Stimulated activated naive B cell treated with anti-CD40 and anti-IgM and Interleukin-4, amounts not matched to agents 10 μg/mL and 1 μg/mL and 100 μg/mL, for 72 hours (primary cell): ENCODE measurements around the gene LPCAT3.
"Not testable (repeated sequence)": the region's sequence is repeated elsewhere in the genome, so short reads cannot be mapped to it uniquely, and the experiment has no call there.

ENCODE experiments used
- ATAC-seq, 2 donors: fragments of 150-1000 bp; cut with Tn5 transposase; replicated peaks; 2 replicates each; pipeline ENCODE4 v1.10.0; 2021; ENCODE audit warnings: moderate library complexity in 1 of 2
- DNase-seq: peaks from one replicate; pipeline ENCODE4 v3.0.0; 2021
- H3K27ac Mint-ChIP-seq: one replicate; pipeline ENCODE4 v1.8.0; 2022; ENCODE audit warnings: mild to moderate bottlenecking, mixed read lengths
- H3K27me3 Mint-ChIP-seq, 2 donors: one replicate each; pipeline ENCODE4 v1.8.0; 2022; ENCODE audit warnings: mixed read lengths in 2 of 2
- H3K36me3 Mint-ChIP-seq, 2 donors: one replicate each; pipeline ENCODE4 v1.8.0; 2022; ENCODE audit warnings: mixed read lengths in 2 of 2, mild to moderate bottlenecking in 1 of 2
- H3K4me1 Mint-ChIP-seq, 2 donors: one replicate each; pipeline ENCODE4 v1.8.0; 2022; ENCODE audit warnings: mixed read lengths in 2 of 2, mild to moderate bottlenecking in 1 of 2
- H3K4me3 Mint-ChIP-seq, 2 donors: one replicate each; pipeline ENCODE4 v1.8.0; 2022; ENCODE audit warnings: mild to moderate bottlenecking in 2 of 2, mixed read lengths in 2 of 2, moderate library complexity in 1 of 2
- H3K9me3 Mint-ChIP-seq, 2 donors: one replicate each; pipeline ENCODE4 v1.8.0; 2022; ENCODE audit warnings: mixed read lengths in 2 of 2, mild to moderate bottlenecking in 1 of 2

LPCAT3 gene

DNA sequence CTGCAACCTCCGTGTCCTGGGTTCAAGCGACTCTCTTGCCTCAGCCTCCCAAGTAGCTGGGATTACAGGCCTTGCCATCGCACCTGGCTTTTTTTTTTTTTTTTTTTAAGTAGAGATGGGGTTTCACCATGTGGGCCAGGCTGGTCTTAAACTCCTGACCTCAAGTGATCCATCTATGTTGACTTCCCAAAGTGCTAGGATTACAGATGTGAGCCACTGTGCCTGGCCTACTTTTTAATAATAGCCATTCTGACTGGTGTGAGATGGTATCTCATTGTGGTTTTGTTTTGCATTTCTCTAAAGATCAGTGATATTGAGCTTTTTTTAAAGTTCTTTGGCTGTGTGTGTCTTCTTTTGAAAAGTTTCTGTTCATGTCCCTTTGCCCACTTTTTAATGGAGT, 31.7 kb upstream of the LPCAT3 start:
- not testable (repeated sequence) for H3K9me3 Mint-ChIP-seq, H3K4me3 Mint-ChIP-seq, DNase-seq, H3K4me1 Mint-ChIP-seq, ATAC-seq, H3K27ac Mint-ChIP-seq, H3K36me3 Mint-ChIP-seq
- H3K27me3 Mint-ChIP-seq = peaks cover 22 to 34% of the 10 kb centered on the region in 2 donors

DNA sequence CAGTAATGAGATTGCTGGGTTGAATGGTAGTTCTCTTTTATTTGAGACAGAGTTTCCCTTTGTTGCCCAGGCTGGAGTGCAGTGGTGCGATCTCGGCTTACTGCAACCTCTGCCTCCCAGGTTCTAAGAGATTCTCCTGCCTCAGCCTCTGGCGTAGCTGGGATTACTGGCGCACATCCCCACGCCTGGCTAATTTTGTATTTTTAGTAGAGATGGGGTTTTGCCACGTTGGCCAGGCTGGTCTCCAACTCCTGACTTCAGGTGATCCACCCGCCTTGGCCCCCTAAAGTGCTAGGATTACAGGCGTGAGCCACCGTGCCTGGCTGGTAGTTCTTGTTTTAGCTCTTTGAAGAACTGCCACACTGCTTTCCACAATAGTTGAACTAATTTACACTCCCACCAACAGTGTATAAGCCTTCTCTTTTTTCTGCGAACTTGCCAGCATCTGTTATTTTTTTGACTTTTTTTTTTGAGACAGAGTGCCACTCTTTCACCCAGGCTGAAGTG, 31.2 kb upstream of the LPCAT3 start:
- not testable (repeated sequence) for DNase-seq, H3K27ac Mint-ChIP-seq, ATAC-seq, H3K4me3 Mint-ChIP-seq, H3K36me3 Mint-ChIP-seq, H3K4me1 Mint-ChIP-seq, H3K9me3 Mint-ChIP-seq
- H3K27me3 Mint-ChIP-seq = peaks cover 21 to 30% of the 10 kb centered on the region in 2 donors

DNA sequence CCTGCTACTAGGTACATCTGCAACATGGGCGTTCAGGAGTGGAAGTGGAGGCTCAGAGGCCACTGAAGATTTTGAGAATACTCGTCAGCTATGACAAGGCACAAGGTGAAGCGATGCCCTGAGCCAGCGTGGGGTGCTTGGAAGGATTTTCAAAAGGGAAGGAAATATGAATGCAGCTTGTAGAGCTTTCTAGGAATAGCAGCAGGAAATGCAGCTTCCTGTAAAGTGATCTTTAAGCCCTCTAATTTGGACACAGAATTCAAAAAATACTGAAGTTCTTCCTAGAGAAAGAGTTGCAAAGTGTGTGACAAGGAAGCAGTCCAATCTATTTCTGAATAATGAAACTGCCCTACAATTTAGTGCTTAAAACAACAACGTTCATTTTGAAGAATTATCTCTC, 29.0 kb upstream of the LPCAT3 start:
- no peak overlapping the region for H3K27ac Mint-ChIP-seq
- H3K36me3 Mint-ChIP-seq = no peaks in the 10 kb centered on the region
- no peak for ATAC-seq
- no peaks in the 10 kb centered on the region for H3K4me1 Mint-ChIP-seq
- H3K9me3 Mint-ChIP-seq = no peaks in the 10 kb centered on the region
- H3K27me3 Mint-ChIP-seq = peaks cover 10% of the 10 kb centered on the region in 2 donors
- DNase-seq = no peak
- no peak overlapping the region for H3K4me3 Mint-ChIP-seq

DNA sequence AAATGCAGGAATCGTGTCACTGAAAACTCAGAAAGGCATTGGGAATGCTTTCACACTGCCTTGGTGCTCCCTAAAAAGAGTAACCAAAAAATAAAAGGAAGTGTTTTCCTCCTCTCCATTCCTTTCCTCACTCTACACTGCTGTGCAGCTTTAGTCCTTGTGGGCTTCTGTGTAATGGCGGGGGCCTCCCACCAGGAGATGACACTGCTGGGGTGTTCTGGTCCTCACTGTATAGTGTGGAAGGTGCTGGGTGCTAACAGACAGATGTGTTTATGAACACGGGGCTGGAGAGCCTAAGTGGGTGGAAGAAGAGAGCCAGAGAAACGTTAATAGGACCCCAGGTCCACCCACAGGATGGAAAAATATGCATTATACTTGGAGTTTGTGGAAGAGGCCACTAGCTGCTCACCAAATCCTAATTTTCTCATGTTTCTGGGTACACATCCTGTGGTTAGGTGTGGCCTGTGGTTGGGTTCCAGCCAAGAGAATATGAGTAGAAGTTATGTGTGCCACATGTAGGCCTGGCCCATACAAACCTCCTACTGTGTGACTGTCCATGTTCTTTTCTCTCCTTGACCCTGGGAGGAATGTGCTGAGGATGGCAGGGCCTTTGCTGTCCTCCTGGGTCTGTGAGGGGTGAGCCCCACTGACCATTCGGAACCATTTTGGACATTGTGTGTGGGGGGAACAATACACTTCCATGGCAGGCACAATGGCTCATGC, 28.3 kb upstream of the LPCAT3 start:
- no peak for ATAC-seq
- Mint-ChIP-seq H3K27ac (no peak overlapping the region), H3K4me1 (no peaks in the 10 kb centered on the region), H3K36me3 (no peaks in the 10 kb centered on the region), H3K4me3 (no peak overlapping the region), H3K27me3 (peaks cover 5% of the 10 kb centered on the region in 2 donors), H3K9me3 (no peaks in the 10 kb centered on the region)
- no peak for DNase-seq

DNA sequence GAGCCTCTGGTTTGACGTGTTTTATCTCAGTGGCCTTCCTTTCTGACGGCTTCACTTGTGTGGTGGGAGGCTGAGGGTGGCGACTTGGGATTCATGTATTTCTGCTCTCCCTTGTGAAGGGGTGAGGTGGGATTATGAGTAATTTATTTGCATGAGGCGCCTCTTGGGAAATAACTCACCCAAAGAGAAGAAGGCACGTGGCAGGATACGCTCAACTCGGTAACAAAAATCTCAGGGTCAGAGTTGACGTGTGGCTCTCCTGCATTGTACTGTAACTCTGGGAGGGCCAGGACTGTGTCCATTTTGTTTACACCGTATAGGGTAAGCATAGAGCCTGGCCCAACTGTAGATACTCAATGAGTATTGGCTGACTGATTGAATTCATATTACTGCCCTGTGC, 27.6 kb upstream of the LPCAT3 start:
- H3K4me3 Mint-ChIP-seq = no peak overlapping the region
- ATAC-seq = peak in 1 of 2 donors; percentile 18
- peaks cover 0 to 5% of the 10 kb centered on the region in 2 donors for H3K27me3 Mint-ChIP-seq
- no peak overlapping the region for H3K27ac Mint-ChIP-seq
- H3K36me3 Mint-ChIP-seq = no peaks in the 10 kb centered on the region
- no peak for DNase-seq
- no peaks in the 10 kb centered on the region for H3K9me3 Mint-ChIP-seq
- no peaks in the 10 kb centered on the region for H3K4me1 Mint-ChIP-seq

DNA sequence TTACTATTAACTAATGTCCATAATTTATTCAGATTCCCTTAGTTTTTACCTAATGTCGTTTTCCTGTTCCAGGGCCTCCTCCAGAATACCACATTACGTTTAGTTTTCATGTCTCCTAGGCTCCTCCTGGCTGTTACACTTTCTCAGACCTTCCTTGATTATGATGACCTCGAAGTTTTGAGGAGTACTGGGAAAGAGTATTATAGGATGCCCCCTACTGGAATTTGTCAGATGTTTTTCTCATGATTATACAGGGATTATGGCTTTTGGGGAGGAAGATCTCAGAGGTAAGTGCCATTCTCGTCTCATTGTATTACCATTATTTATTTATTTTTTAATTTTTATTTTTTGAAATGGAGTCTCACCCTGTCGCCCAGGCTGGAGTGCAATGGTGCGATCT, 24.6 kb upstream of the LPCAT3 start:
- Mint-ChIP-seq H3K4me3 (no peak overlapping the region), H3K9me3 (no peaks in the 10 kb centered on the region), H3K27me3 (no peaks in the 10 kb centered on the region), H3K36me3 (no peaks in the 10 kb centered on the region), H3K4me1 (no peaks in the 10 kb centered on the region), H3K27ac (no peak overlapping the region)
- DNase-seq (no peak), ATAC-seq (no peak)

DNA sequence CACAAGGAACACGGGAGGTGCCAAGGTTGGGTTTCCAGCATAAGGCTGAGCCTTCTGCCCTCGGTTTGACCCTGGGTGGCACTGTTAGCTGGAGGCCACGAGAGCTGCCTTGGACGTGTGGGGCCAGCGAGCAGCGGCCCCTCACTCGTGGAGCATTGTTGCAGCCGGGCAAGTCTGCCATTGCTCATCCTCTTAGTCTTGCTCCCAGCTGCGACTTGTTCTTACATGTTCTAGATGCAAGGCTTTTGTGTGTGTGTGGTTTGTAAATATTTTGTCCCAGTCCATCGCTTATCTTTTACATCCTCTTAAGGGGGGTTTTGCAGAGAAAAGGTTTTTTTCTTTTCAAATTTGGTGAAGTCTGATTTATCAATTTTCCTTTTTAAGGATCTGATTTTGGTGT, 21.1 kb upstream of the LPCAT3 start:
- Mint-ChIP-seq H3K9me3 (no peaks in the 10 kb centered on the region), H3K4me3 (no peak overlapping the region), H3K27me3 (no peaks in the 10 kb centered on the region), H3K27ac (no peak overlapping the region), H3K4me1 (peaks cover 0 to 3% of the 10 kb centered on the region in 2 donors), H3K36me3 (no peaks in the 10 kb centered on the region)
- DNase-seq (no peak), ATAC-seq (no peak)

DNA sequence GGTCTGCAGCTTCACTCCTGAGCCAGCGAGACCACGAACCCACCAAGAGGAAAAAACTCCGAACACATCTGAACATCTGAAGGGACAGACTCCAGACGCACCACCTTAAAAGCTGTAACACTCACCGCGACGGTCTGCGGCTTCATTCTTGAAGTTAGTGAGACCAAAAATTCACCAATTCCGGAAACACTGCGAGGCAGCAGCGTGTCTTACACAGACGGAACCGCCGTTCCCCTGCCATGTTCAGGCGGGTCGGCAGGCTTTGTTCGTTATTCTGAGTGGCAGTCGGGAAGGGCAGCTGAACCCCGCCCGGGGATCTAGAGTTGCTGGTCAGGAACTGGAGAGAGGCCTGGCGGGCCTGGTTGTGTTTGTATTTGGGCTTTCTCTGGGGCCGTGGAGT, 20.3 kb upstream of the LPCAT3 start:
- Mint-ChIP-seq H3K36me3 (no peaks in the 10 kb centered on the region), H3K4me1 (peaks cover 0 to 3% of the 10 kb centered on the region in 2 donors), H3K27me3 (no peaks in the 10 kb centered on the region), H3K4me3 (no peak overlapping the region), H3K27ac (no peak overlapping the region), H3K9me3 (no peaks in the 10 kb centered on the region)
- DNase-seq (no peak), ATAC-seq (no peak)

DNA sequence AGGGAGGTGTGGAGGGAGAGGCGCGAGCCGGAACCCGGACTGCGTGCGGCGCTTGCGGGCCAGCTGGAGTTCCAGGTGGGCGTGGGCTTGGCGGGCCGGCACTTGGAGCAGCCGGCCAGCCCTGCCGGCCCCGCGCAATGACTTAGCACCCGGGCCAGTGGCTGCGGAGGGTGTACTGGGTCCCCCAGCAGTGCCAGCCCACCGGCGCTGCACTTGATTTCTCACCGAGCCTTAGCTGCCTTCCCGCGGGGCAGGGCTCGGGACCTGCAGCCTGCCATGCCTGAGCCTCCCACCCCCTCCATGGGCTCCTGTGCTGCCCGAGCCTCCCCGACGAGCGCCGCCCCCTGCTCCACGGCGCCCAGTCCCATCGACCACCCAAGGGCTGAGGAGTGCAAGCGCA, 19.1 kb upstream of the LPCAT3 start:
- ATAC-seq, H3K4me1 Mint-ChIP-seq, H3K4me3 Mint-ChIP-seq, DNase-seq, H3K27ac Mint-ChIP-seq, H3K27me3 Mint-ChIP-seq, H3K36me3 Mint-ChIP-seq, H3K9me3 Mint-ChIP-seq: not testable (repeated sequence)

DNA sequence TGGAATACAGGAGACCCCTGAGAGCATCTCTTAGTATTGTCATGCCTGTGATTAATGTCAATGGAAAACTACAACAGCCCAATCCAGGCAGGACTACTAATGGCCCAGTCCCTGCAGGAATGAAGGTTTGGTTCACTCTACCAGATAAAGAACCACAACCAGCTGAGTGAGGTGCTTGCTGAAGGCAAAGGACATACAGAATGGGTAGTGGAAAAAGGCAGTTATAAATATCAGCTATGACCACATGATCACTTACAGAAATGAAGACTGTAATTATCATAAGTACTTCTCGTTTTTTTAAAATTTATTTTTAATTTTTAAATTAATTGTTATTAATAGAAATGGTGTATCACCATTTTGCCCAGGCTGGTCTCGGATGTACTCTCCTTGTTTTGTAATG, 17.2 kb upstream of the LPCAT3 start:
- Mint-ChIP-seq H3K27me3 (peaks cover 0 to 4% of the 10 kb centered on the region in 2 donors), H3K36me3 (no peaks in the 10 kb centered on the region), H3K9me3 (no peaks in the 10 kb centered on the region), H3K27ac (no peak overlapping the region), H3K4me3 (no peak overlapping the region), H3K4me1 (peaks cover 0 to 3% of the 10 kb centered on the region in 2 donors)
- no peak for ATAC-seq
- no peak for DNase-seq

DNA sequence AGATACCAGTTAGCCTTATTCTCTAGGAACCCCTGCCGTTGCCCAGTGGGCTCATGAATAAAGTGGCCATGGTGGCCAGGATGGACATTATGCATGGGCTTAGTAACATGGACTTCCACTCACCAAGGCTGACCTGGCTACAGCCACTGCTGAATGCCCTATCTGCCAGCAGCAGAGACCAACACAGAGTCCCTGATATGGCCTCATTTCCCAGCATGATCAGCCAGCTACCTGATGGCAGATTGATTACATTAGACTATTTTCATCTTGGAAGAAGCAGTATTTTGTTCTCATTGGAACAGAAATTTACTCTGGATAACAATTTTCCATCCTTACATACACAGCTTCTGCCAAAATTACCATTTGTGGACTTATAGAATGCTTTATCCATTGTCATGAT, 16.2 kb upstream of the LPCAT3 start:
- no peak overlapping the region for H3K27ac Mint-ChIP-seq
- no peak overlapping the region for H3K4me3 Mint-ChIP-seq
- peaks cover 0 to 3% of the 10 kb centered on the region in 2 donors for H3K4me1 Mint-ChIP-seq
- H3K27me3 Mint-ChIP-seq = peaks cover 0 to 4% of the 10 kb centered on the region in 2 donors
- DNase-seq (no peak), ATAC-seq (no peak)
- no peaks in the 10 kb centered on the region for H3K9me3 Mint-ChIP-seq
- H3K36me3 Mint-ChIP-seq = no peaks in the 10 kb centered on the region

DNA sequence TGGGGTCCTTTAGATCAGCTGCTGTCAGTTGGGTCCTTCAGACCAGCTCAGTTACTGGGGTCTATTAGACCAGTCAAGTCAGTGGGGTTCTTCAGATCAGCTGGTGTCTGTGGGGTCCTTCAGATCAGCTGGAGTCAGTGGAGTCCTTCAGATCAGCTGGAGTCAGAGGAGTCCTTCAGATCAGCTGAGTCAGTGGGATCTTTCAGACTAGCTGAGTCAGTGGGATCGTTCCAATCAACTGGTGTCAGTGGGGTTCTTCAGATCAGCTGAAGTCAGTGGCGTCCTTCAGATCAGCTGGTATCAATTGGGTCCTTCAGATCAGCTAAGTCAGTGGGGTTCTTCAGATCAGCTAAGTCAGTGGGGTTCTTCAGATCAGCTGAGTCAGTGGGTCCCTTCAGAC, 14.7 kb upstream of the LPCAT3 start:
- Mint-ChIP-seq H3K4me3 (no peak overlapping the region), H3K9me3 (no peaks in the 10 kb centered on the region), H3K4me1 (peaks cover 0 to 3% of the 10 kb centered on the region in 2 donors), H3K36me3 (no peaks in the 10 kb centered on the region), H3K27ac (no peak overlapping the region), H3K27me3 (peaks cover 0 to 4% of the 10 kb centered on the region in 2 donors)
- ATAC-seq = no peak
- no peak for DNase-seq

DNA sequence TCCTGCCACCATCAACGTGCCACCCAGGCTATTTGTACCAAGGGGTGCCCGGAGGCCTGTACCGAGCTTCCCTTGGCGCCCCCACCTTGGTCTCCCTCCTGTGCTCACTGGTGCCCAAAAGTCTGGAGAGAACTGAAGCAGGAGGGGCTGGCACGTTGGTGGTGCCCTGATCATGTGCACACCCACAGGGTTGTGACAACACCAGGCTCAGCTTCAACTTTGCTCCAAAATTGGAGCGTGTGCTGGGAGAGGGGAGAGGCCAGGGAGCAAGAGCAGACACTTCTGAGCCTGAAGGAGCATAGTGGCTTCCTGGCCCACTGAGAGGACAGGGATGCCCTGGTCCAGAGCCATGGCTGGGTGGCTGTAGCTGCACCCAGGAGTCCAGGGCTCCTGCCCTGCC, 13.0 kb upstream of the LPCAT3 start:
- DNase-seq (no peak), ATAC-seq (no peak)
- no peaks in the 10 kb centered on the region for H3K36me3 Mint-ChIP-seq
- no peak overlapping the region for H3K4me3 Mint-ChIP-seq
- H3K4me1 Mint-ChIP-seq = no peaks in the 10 kb centered on the region
- H3K9me3 Mint-ChIP-seq = no peaks in the 10 kb centered on the region
- no peak overlapping the region for H3K27ac Mint-ChIP-seq
- H3K27me3 Mint-ChIP-seq = peaks cover 0 to 4% of the 10 kb centered on the region in 2 donors

DNA sequence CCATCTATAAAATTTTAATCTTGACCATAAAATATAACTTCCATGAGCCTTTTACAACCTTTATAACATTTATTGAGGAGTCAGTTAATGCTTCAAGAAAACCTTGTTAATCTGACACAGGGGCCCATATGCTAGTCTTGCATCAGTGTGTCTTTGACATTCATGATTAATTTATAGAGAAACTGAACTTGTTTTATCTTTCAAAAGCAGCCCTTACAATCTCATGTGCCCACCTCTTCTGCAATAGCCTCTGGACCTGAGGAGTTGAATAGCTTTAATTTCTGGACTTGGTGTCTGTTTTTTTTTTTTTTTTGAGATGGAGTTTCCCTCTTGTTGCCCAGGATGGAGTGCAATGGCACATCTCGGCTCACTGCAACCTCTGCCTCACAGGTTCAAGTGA, 8.6 kb upstream of the LPCAT3 start:
- H3K9me3 Mint-ChIP-seq = no peaks in the 10 kb centered on the region
- H3K27ac Mint-ChIP-seq = no peak overlapping the region
- no peaks in the 10 kb centered on the region for H3K27me3 Mint-ChIP-seq
- H3K4me1 Mint-ChIP-seq = no peaks in the 10 kb centered on the region
- ATAC-seq = no peak
- no peak overlapping the region for H3K4me3 Mint-ChIP-seq
- no peak for DNase-seq
- no peaks in the 10 kb centered on the region for H3K36me3 Mint-ChIP-seq

DNA sequence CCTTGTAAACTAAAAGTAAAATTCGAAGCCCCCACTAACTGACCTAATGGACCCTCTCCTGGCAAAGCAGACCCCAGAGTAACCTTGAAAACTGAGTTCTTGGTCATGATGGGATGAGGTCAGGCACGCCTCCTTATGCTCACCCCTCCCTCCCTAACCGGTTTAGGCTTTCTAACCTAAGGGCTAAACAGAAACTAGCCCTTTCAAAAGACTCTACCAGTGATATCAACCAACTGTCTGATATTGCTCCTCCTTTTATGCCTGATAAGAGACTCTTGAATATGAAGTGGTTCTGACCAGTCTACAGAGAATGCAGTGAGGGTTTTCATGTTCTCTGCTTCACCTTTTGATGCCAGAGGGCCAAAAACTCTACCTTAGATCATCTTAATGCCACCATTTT, 4.8 kb upstream of the LPCAT3 start:
- ATAC-seq (no peak), DNase-seq (no peak)
- Mint-ChIP-seq H3K4me1 (peaks cover 0 to 1% of the 10 kb centered on the region in 2 donors), H3K9me3 (no peaks in the 10 kb centered on the region), H3K27ac (no peak overlapping the region), H3K4me3 (no peak overlapping the region), H3K36me3 (no peaks in the 10 kb centered on the region), H3K27me3 (no peaks in the 10 kb centered on the region)
